ENCODE measurements around the gene GOLGA8M. TPM values are rescaled to one million over a fixed set of nuclear protein-coding genes. Genes with fewer than 3 reads are reported as not detected.
A peak's percentile ranks its signal among the peaks of the same experiment; 100 is the strongest.
"Not testable (repeated sequence)": the region's sequence is repeated elsewhere in the genome, so short reads cannot be mapped to it uniquely, and the experiment has no call there.

Gene GOLGA8M
- total and polyA plus RNA-seq, 2 of the 4 experiments (the other 2 are of a cell fraction) = under 0.01 to 0.24 TPM

- H3K9me3 ChIP-seq (ENCODE audit: control insufficient read depth, insufficient read depth, low read length); intact Hi-C loops (cut with micrococcal nuclease); in situ Hi-C loops (cut with MboI; ENCODE audit: low sequenced_read_pairs): not testable (repeated sequence)
Observed at GRCh38 chr15:28737521-28738199, 25.4 kb upstream of the GOLGA8M start.

GRCh38 chr15:28728061-28728460 lies 15.8 kb upstream of the GOLGA8M start:
- H3K14ac ChIP-seq (replicated peaks; ENCODE audit: low read depth, low read length); H3K79me1 ChIP-seq (ENCODE audit: low read depth in 1 of 2, low read length in 2 of 2); H4K91ac ChIP-seq (ENCODE audit: insufficient read depth, low read depth, low read length); H3K4me3 ChIP-seq (ENCODE audit: insufficient read depth, low read depth, low read length); intact Hi-C loops (cut with micrococcal nuclease); H4K20me1 ChIP-seq (ENCODE audit: insufficient read depth, low read length); DNase-seq; BruUV-seq (replicated peaks); H3K9me3 ChIP-seq (ENCODE audit: control insufficient read depth, insufficient read depth, low read length); H2BK120ac ChIP-seq (ENCODE audit: low read depth, low read length); H3K27ac ChIP-seq (ENCODE audit: insufficient read depth, low read length); POLR2A ChIA-PET (ENCODE audit: unreplicated experiment); H3K9ac ChIP-seq (ENCODE audit: low read depth, low read length); H4K8ac ChIP-seq (ENCODE audit: low read depth in 2 of 2, low read length in 2 of 2); H4K5ac ChIP-seq (ENCODE audit: low read depth, low read length); H3K18ac ChIP-seq (ENCODE audit: low read depth, low read length); H2BK15ac ChIP-seq (ENCODE audit: low read depth, low read length); H3K9me1 ChIP-seq (ENCODE audit: insufficient read depth, low read length); in situ Hi-C loops (cut with MboI; ENCODE audit: low sequenced_read_pairs); H2AK9ac ChIP-seq (replicated peaks; ENCODE audit: low read depth, low read length, poor library complexity); H2BK5ac ChIP-seq (ENCODE audit: low read depth, low read length, poor library complexity, severe bottlenecking); H3K4ac ChIP-seq (ENCODE audit: low read depth, low read length); H3K36me3 ChIP-seq (ENCODE audit: control insufficient read depth, insufficient read depth, low read length); H3K4me2 ChIP-seq (ENCODE audit: low read depth, low read length); H3K23ac ChIP-seq (ENCODE audit: low read depth, low read length); H3K56ac ChIP-seq (ENCODE audit: extremely low read depth, insufficient read depth, low read length); ATAC-seq (ENCODE audit: low read depth); H3K27me3 ChIP-seq (ENCODE audit: control insufficient read depth, insufficient read depth, low read length); H2AFZ ChIP-seq (replicated peaks; ENCODE audit: low read length, poor library complexity); H2AK5ac ChIP-seq (ENCODE audit: low read depth, low read length); H2BK20ac ChIP-seq (ENCODE audit: low read depth, low read length); H3K4me1 ChIP-seq (ENCODE audit: control insufficient read depth, insufficient read depth, low read length); dilution Hi-C loops (cut with HindIII; ENCODE audit: low sequenced_read_pairs, unreplicated experiment): not testable (repeated sequence)
- CTCF ChIA-PET = interaction anchor here (0.5 to 0.6 kb wide), 2 partner anchors 83 to 535 kb away, joined by 3 to 5 read pairs; no protein-coding TSS in a partner anchor
- WGBS, 2 experiments (ENCODE audit: extremely low coverage in 2 of 2, insufficient read length in 1 of 2) = no CpG with 5 or more reads among the region's 2 CpGs

More at GRCh38 chr15:28737521-28738199, 25.4 kb upstream of the GOLGA8M start:
- dilution Hi-C loops (cut with HindIII; ENCODE audit: low sequenced_read_pairs, unreplicated experiment); H3K27me3 ChIP-seq (ENCODE audit: control insufficient read depth, insufficient read depth, low read length); H3K56ac ChIP-seq (ENCODE audit: extremely low read depth, insufficient read depth, low read length); H3K14ac ChIP-seq (replicated peaks; ENCODE audit: low read depth, low read length); H4K8ac ChIP-seq (ENCODE audit: low read depth in 2 of 2, low read length in 2 of 2); H4K5ac ChIP-seq (ENCODE audit: low read depth, low read length); H4K20me1 ChIP-seq (ENCODE audit: insufficient read depth, low read length); H2BK120ac ChIP-seq (ENCODE audit: low read depth, low read length); H3K9me1 ChIP-seq (ENCODE audit: insufficient read depth, low read length); POLR2A ChIA-PET (ENCODE audit: unreplicated experiment); H2AK5ac ChIP-seq (ENCODE audit: low read depth, low read length); H2BK20ac ChIP-seq (ENCODE audit: low read depth, low read length); H3K4ac ChIP-seq (ENCODE audit: low read depth, low read length); H4K91ac ChIP-seq (ENCODE audit: insufficient read depth, low read depth, low read length); H2AFZ ChIP-seq (replicated peaks; ENCODE audit: low read length, poor library complexity); CTCF ChIA-PET; H2BK15ac ChIP-seq (ENCODE audit: low read depth, low read length); H3K79me1 ChIP-seq (ENCODE audit: low read depth in 1 of 2, low read length in 2 of 2); BruUV-seq (replicated peaks); H2AK9ac ChIP-seq (replicated peaks; ENCODE audit: low read depth, low read length, poor library complexity); H3K9ac ChIP-seq (ENCODE audit: low read depth, low read length); H3K4me1 ChIP-seq (ENCODE audit: control insufficient read depth, insufficient read depth, low read length); H3K23ac ChIP-seq (ENCODE audit: low read depth, low read length); H3K36me3 ChIP-seq (ENCODE audit: control insufficient read depth, insufficient read depth, low read length): not testable (repeated sequence)
- peak overlapping the region; percentile 55 for H3K4me3 ChIP-seq (ENCODE audit: insufficient read depth, low read depth, low read length)
- WGBS, 2 experiments (ENCODE audit: extremely low coverage in 2 of 2, insufficient read length in 1 of 2) = 0% methylated on average over 5 of the region's 101 CpGs; no CpG with 5 or more reads in 1 of the 2 experiments
- peak overlapping the region; percentile 52 for H3K27ac ChIP-seq (ENCODE audit: insufficient read depth, low read length)
- peak overlapping the region; percentile 54 for H2BK5ac ChIP-seq (ENCODE audit: low read depth, low read length, poor library complexity, severe bottlenecking)
- ATAC-seq (ENCODE audit: low read depth) = peak; percentile 97
- 0 out of 2 replicates have a peak overlapping the region, but pooled peaks have one; percentile 23 for H3K18ac ChIP-seq (ENCODE audit: low read depth, low read length)
- DNase-seq = peak; percentile 2
- peak overlapping the region; percentile 44 for H3K4me2 ChIP-seq (ENCODE audit: low read depth, low read length)

Data from IMR-90 (cell line).